IPS-18a (cell line): ENCODE results near the gene VPS33A.

Experiments used
- H3K27ac ChIP-seq: one replicate; pipeline ENCODE4 v1.5.1; 2013; ENCODE audit warnings: low read length
- H3K27me3 ChIP-seq: one replicate; pipeline ENCODE4 v1.6.1; 2013; ENCODE audit warnings: mild to moderate bottlenecking, low read length; ENCODE audit not compliant: control insufficient read depth, insufficient read depth
- H3K36me3 ChIP-seq: one replicate; pipeline ENCODE4 v1.6.1; 2013; ENCODE audit warnings: low read depth, low read length; ENCODE audit not compliant: control insufficient read depth
- H3K4me1 ChIP-seq: one replicate; pipeline ENCODE4 v1.6.1; 2013; ENCODE audit warnings: low read depth, low read length; ENCODE audit not compliant: control insufficient read depth
- H3K4me3 ChIP-seq: one replicate; pipeline ENCODE4 v1.5.1; 2013; ENCODE audit warnings: low read length
- H3K9ac ChIP-seq: one replicate; pipeline ENCODE4 v1.6.1; 2013; ENCODE audit warnings: mild to moderate bottlenecking, low read length, moderate library complexity
- H3K9me3 ChIP-seq: one replicate; pipeline ENCODE4 v1.6.1; 2013; ENCODE audit warnings: low read depth, low read length; ENCODE audit not compliant: control insufficient read depth

The VPS33A gene

GRCh38 chr12:122250536-122250935 is 15.8 kb downstream of the VPS33A start:
- H3K9me3 ChIP-seq, result no peaks in the 10 kb centered on the region
- H3K9ac ChIP-seq, result no peak overlapping the region
- H3K27me3 ChIP-seq, result no peaks in the 10 kb centered on the region
- H3K4me3 ChIP-seq, result no peak overlapping the region
- H3K36me3 ChIP-seq, result peaks cover 16% of the 10 kb centered on the region
- no peaks in the 10 kb centered on the region for H3K4me1 ChIP-seq
- no peak overlapping the region for H3K27ac ChIP-seq

- Histone ChIP-seq H3K27me3 (no peaks in the 10 kb centered on the region), H3K9me3 (no peaks in the 10 kb centered on the region)
These were observed 16.2 kb downstream of the VPS33A start for GRCh38 chr12:122250047-122250446.

GRCh38 chr12:122245553-122245952 is 20.7 kb downstream of the VPS33A start:
- no peaks in the 10 kb centered on the region for H3K27me3 ChIP-seq
- H3K9me3 ChIP-seq, result no peaks in the 10 kb centered on the region
- H3K36me3 ChIP-seq, result peaks cover 16% of the 10 kb centered on the region
- no peak overlapping the region for H3K27ac ChIP-seq
- no peak overlapping the region for H3K4me3 ChIP-seq
- no peak overlapping the region for H3K9ac ChIP-seq
- no peaks in the 10 kb centered on the region for H3K4me1 ChIP-seq

More at GRCh38 chr12:122250047-122250446, 16.2 kb downstream of the VPS33A start:
- Histone ChIP-seq H3K4me3 (no peak overlapping the region), H3K27ac (no peak overlapping the region), H3K4me1 (no peaks in the 10 kb centered on the region), H3K9ac (no peak overlapping the region), H3K36me3 (peaks cover 16% of the 10 kb centered on the region)

GRCh38 chr12:122244565-122245371 is 21.5 kb downstream of the VPS33A start:
- H3K36me3 ChIP-seq, result peaks cover 10% of the 10 kb centered on the region
- H3K4me3 ChIP-seq, result no peak overlapping the region
- no peak overlapping the region for H3K9ac ChIP-seq
- H3K4me1 ChIP-seq, result no peaks in the 10 kb centered on the region
- H3K27ac ChIP-seq, result no peak overlapping the region
- no peaks in the 10 kb centered on the region for H3K27me3 ChIP-seq
- no peaks in the 10 kb centered on the region for H3K9me3 ChIP-seq

GRCh38 chr12:122243965-122244364 is 22.3 kb downstream of the VPS33A start:
- Histone ChIP-seq H3K27me3 (no peaks in the 10 kb centered on the region), H3K9ac (no peak overlapping the region), H3K36me3 (peaks cover 4% of the 10 kb centered on the region), H3K4me1 (no peaks in the 10 kb centered on the region), H3K27ac (no peak overlapping the region), H3K4me3 (no peak overlapping the region), H3K9me3 (no peaks in the 10 kb centered on the region)

- no peaks in the 10 kb centered on the region for H3K4me1 ChIP-seq
- H3K9ac ChIP-seq, result no peak overlapping the region
- H3K9me3 ChIP-seq, result no peaks in the 10 kb centered on the region
- H3K36me3 ChIP-seq, result peaks cover 13% of the 10 kb centered on the region
- no peak overlapping the region for H3K27ac ChIP-seq
- H3K27me3 ChIP-seq, result no peaks in the 10 kb centered on the region
- H3K4me3 ChIP-seq, result no peak overlapping the region
These were observed 27.4 kb downstream of the VPS33A start for GRCh38 chr12:122238861-122239260.

GRCh38 chr12:122235741-122236140 is 30.6 kb downstream of the VPS33A start:
- peaks cover 17% of the 10 kb centered on the region for H3K36me3 ChIP-seq
- no peak overlapping the region for H3K9ac ChIP-seq
- no peak overlapping the region for H3K4me3 ChIP-seq
- no peaks in the 10 kb centered on the region for H3K4me1 ChIP-seq
- no peaks in the 10 kb centered on the region for H3K27me3 ChIP-seq
- H3K9me3 ChIP-seq, result no peaks in the 10 kb centered on the region
- H3K27ac ChIP-seq, result no peak overlapping the region

- no peaks in the 10 kb centered on the region for H3K9me3 ChIP-seq
- H3K36me3 ChIP-seq, result peaks cover 13% of the 10 kb centered on the region
- no peak overlapping the region for H3K9ac ChIP-seq
- H3K27ac ChIP-seq, result no peak overlapping the region
- H3K27me3 ChIP-seq, result no peaks in the 10 kb centered on the region
- H3K4me1 ChIP-seq, result no peaks in the 10 kb centered on the region
- H3K4me3 ChIP-seq, result no peak overlapping the region
These were observed 33.6 kb downstream of the VPS33A start for GRCh38 chr12:122232691-122233090.

- peaks cover 13% of the 10 kb centered on the region for H3K36me3 ChIP-seq
- H3K4me3 ChIP-seq, result no peak overlapping the region
- H3K27ac ChIP-seq, result no peak overlapping the region
- no peaks in the 10 kb centered on the region for H3K27me3 ChIP-seq
- H3K9me3 ChIP-seq, result no peaks in the 10 kb centered on the region
- no peaks in the 10 kb centered on the region for H3K4me1 ChIP-seq
- H3K9ac ChIP-seq, result no peak overlapping the region
These were observed 35.5 kb downstream of the VPS33A start for GRCh38 chr12:122230798-122231197.

GRCh38 chr12:122228092-122228491 is 38.2 kb downstream of the VPS33A start:
- Histone ChIP-seq H3K4me3 (no peak overlapping the region), H3K9ac (no peak overlapping the region), H3K36me3 (peaks cover 21% of the 10 kb centered on the region), H3K9me3 (no peaks in the 10 kb centered on the region), H3K27me3 (no peaks in the 10 kb centered on the region), H3K27ac (no peak overlapping the region), H3K4me1 (peaks cover 12% of the 10 kb centered on the region)

- Histone ChIP-seq H3K27ac (no peak overlapping the region), H3K27me3 (no peaks in the 10 kb centered on the region), H3K4me1 (peaks cover 12% of the 10 kb centered on the region), H3K4me3 (no peak overlapping the region), H3K9me3 (no peaks in the 10 kb centered on the region), H3K9ac (no peak overlapping the region), H3K36me3 (peaks cover 26% of the 10 kb centered on the region)
These were observed 39.0 kb downstream of the VPS33A start for GRCh38 chr12:122227341-122227740.
